GM12865 (cell line): ENCODE measurements around the gene GABBR2.

ENCODE experiments used
- DNase-seq: peaks from one replicate; pipeline ENCODE4 v3.0.0; 2010; ENCODE audit warnings: low read depth
- H3K4me3 ChIP-seq: 2 replicates; pipeline ENCODE4 v1.5.1; 2011; ENCODE audit warnings: mild to moderate bottlenecking, low read depth, low read length, control low read depth
- CTCF ChIP-seq: IDR thresholded peaks from 2 replicates; pipeline ENCODE4 v1.5.1; 2011; ENCODE audit warnings: low read length, control low read depth, low read depth, inconsistent platforms; ENCODE audit not compliant: insufficient read depth; ENCODE audit errors: missing control alignments

GABBR2 gene

DNA sequence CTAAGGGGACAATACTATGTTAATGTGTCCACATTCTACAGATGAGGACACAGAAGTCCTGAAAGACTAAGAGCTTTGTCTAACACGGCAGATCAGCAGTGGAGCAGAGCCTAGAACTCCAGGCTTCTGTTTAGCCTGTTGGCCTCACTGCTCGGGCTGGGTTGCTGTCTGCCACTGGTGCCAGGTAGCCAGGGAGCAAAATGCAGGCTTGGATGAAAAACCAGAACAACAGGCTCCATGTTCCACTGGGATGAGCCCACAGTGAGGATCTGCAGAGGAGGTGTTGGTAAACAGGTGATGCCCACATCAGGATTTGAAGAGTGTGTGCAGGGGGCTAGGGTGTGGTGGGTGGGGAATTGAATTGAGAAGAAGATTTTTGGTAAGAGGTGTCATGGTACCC is 339.3 kb downstream of the GABBR2 start:
- TF ChIP-seq CTCF: no peak

DNA sequence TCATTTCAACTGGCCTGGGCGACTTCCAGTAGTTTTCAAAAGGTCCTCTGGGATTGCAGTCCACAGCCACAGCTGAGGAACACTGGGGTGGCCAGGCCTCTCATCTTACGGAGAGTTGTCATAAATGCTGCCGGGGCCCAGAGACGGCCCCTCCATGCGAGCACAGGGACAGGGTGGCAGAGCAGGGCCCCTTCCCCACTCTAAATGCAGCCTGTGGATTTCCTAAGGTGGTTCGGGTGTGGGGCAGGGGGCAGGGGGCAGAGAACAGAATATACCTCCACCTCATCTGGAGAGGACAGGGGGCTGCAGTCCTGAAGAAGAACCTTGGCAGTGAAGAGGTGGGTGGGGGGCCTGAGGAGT is 339.7 kb downstream of the GABBR2 start:
- H3K4me3 ChIP-seq: no peak overlapping the region
- DNase-seq: no peak
- TF ChIP-seq CTCF: no peak

More for the DNA sequence above, 339.3 kb downstream of the GABBR2 start:
- no peak overlapping the region for H3K4me3 ChIP-seq
- no peak for DNase-seq

- no peak for DNase-seq
- H3K4me3 ChIP-seq: no peak overlapping the region
Measured at GRCh38 chr9:98368366-98369065, 340.2 kb downstream of the GABBR2 start.

DNA sequence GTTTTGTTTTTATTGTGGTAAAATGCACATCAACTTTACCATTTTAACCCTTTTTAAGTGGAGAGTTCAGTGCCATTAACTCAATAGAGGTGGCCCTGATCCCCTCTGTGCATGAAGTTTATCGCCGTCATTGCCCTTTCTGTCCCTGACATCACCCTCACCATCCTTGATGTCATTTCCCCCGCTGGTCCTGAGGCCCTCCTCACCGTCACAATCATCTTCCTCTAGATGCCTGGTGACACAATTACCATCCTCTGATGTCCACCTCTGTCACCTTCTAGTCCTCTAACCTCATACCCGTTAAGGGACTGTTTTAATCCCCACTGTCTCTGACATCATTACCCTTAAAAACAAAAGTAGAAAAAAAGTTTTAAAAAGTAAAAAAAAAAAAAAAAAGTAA is 340.8 kb downstream of the GABBR2 start:
- no peak for DNase-seq
- TF ChIP-seq CTCF: no peak
- H3K4me3 ChIP-seq: no peak overlapping the region

More at GRCh38 chr9:98368366-98369065, 340.2 kb downstream of the GABBR2 start:
- no peak for TF ChIP-seq CTCF

DNA sequence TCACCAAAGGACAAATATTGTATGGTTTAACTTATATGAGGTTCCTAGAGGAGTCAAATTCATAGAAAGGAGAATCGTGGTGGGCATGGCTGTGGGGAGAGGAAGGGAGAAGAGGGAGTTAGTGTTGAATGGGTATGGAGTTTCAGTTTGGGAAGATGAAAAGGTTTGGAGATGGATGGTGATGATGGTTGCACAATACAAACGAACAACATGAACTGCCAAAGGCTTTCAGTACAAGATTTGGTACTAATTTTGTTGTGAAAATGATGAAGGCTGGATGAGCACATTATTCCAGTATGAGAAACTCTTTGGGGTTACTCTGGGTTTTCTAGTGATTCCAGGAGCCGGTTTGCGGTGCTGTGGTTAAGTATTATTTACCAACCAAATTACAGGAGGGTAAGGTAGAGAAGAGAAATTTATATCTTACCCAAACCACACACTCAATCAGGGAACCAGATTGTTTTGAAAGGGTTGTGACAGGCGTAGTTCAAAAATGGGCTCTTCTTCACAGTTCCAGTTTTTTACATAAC is 341.3 kb downstream of the GABBR2 start:
- no peak overlapping the region for H3K4me3 ChIP-seq
- no peak for TF ChIP-seq CTCF
- DNase-seq: no peak

DNA sequence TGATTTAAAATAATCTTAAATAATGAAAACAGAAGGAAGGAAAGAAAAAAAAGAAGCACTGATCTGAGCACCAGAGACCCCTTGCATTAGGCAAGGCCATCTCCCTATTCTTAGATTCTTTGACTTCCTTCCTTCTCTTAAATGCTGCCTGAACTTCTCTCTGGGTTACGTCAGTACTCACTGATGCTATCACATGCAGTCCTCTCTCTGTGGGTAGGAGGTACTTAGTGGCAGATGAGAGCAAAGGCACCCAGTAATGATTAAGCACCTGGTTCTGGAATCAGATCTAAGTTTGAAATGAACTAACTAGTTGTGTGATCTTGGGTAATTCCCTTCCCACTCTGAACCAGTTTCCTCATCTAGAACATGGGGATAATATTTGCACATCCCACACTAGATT is 343.0 kb downstream of the GABBR2 start:
- DNase-seq: no peak
- H3K4me3 ChIP-seq: no peak overlapping the region
- no peak for TF ChIP-seq CTCF

DNA sequence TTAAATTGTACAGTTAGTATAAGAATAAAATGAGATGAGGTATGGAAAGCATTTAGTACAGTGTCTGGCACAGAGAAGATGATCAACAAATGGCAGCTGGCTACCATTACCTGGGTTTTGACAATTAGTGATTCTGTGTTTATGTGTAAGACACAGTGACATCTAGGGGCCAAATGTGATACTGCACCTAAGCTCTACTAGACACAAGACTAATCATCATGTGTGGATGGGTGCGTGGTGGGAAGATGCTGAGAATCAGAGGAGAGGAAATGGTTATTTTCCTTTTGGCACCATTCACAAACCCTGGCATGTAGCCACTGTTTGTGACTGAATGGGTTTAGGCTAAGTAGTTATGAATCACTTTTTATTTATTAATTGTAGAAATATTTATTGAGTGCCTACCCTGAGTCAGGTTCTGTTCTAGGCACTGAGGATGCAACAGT is 343.5 kb downstream of the GABBR2 start:
- no peak overlapping the region for H3K4me3 ChIP-seq
- DNase-seq: peak; percentile 56
- peak; percentile 48 for TF ChIP-seq CTCF
